ENCODE results near the gene OVAAL. TPM values are rescaled to one million over a fixed set of nuclear protein-coding genes. Genes with fewer than 3 reads are reported as not detected.
"Not testable (repeated sequence)": the region's sequence is repeated elsewhere in the genome, so short reads cannot be mapped to it uniquely, and the experiment has no call there.

The OVAAL gene
- polyA plus RNA-seq, 4 donors, result not detected

DNA sequence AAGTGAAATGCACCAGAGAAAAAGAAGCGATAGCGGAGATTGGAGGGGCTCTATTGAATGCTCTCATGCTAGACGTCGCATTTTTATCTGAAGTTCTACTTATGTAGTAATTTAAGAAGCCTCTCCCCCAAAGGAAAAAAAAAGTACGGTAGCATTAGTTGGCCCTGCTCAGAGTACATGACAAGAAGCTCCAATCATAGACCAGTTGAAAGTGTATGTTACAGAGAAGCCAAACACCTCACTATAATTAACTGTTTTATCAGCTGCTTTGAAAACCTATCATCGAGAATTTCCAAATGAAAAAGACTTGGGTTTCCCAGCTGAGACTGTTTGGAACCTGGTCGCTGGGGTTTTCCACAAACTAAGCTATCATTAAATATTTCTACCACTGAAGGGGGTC lies 19.6 kb upstream of the OVAAL start:
- DNase-seq (ENCODE audit: low read depth in 4 of 4, low spot score in 2 of 4), result no peak

DNA sequence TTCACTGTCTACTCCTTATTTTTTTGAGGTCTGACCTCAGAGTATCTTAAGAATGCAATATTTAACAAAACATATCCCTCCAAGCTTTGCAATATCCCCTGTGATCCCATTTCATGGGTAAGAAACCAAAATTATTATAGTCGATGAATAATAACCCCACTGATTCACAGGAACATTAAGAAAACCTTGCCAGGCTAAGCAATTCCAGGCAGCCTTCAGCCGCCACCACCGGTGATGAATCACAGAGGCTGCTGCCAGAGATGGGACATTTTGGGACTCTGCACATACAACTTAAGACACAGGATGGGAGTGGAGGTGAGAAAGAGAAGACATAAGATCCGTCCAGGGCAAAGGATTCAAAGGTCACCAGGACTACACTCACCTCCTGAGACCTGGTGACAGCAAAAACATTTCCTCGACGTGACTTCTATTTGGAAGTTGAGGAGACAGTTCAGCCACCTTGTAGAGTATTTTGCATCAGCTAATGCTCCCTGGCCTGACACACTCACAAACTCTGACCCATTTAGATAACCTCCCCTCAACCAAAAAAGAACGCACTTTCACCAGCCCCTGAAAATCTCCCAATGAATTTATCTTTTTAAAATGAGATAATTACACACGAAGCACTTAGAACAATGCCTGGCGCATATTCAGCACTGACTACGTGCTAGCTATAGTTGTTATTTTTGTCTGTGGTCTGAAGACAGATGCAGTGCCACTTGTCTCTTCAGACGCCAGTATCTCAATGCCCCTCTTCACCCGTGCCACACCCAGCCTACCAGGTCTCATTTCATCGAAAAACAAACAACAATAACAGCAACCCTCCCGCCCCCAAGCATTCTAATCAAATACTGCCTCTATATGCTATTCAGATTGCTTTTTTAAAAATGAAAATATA lies 17.8 kb upstream of the OVAAL start:
- no peak for DNase-seq (ENCODE audit: low read depth in 4 of 4, low spot score in 2 of 4)

DNA sequence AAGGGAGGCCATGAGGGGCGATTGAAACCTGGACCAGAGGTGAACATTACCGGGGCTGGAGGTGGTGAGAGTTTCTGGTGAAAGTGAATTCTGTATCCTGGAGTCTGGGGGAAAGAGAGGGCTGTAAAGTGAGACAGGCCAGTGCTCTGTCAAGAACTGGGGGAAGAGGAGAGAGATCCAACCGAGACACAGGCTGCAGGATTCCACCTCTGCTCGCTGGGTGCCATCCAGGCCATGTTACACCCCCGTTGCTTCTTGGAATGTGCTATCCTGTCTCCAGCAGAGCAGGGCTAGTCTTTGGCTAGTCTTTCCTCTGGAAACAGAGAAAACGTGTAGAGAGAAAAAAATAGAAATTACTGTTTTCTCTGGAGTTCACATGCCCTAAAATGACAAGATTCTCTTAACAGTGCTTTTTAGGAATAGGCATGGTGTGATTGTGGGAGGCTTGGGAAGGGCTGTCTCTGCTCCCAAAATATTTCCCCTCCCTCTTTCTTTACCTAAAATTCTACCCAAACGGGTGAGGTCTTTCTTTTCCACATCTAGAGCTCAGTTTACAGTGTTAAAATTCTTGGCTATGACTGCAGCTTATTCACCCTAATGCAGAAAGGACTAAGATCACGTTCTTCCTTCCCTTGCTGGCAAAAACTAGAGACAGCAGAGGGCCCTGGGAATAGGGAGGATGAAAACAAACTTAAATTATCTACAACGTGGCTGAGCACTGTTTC lies 16.5 kb upstream of the OVAAL start:
- no peak for DNase-seq (ENCODE audit: low read depth in 4 of 4, low spot score in 2 of 4)

DNA sequence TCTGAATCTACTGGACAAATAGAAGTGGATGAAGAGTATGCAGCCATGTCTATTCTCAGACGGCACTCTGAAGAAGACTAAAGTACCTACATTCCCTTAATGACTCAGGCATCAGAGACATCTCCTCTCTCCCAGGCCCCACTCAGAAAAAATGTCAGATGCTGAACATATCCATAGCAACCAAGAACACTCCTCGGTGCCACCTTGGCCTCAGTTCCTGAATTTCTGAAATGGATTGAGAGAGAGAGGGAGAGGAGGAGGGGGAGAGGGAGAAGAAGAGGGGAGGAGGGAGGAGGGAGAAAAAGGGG lies 16.0 kb upstream of the OVAAL start:
- DNase-seq (ENCODE audit: low read depth in 4 of 4, low spot score in 2 of 4), result no peak

DNA sequence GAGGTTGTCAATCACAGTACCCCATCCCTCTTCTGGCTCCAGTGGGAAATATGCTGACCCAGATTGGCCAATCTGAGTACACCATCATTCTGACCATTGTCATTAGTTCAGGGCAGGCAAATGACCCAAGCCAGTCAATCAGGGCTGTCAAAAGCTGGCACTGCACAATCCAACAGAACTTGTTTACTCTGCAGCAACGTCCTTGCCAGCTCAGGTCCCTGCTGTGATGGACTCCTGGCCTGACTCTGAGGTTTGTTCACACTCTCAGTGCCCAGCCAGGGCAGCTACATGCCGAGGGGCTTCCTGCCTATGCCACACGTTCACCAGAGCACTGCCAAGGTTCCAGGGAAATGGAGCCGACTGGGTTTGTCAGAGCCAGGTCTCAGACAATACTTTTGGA lies 14.7 kb upstream of the OVAAL start:
- DNase-seq (ENCODE audit: low read depth in 4 of 4, low spot score in 2 of 4), result no peak

DNA sequence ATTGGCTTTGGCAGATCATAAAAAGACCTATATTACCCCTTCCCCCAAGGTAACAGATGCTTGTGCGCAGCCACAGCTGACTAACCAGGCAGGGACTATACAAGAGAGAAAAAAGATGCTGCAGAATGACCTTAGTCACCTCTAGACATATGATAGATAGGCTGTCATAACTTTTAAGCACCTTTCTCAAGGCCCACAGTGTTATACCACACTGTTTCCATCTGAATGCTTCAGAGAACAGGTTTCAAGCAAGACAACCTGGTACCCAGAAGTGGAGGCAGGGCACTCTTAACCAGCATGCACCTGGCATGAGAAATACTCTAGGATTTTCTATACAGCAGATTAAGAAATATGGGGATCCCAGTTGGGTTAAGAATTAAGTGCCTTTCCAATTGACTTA lies 12.8 kb upstream of the OVAAL start:
- no peak for DNase-seq (ENCODE audit: low read depth in 4 of 4, low spot score in 2 of 4)

DNA sequence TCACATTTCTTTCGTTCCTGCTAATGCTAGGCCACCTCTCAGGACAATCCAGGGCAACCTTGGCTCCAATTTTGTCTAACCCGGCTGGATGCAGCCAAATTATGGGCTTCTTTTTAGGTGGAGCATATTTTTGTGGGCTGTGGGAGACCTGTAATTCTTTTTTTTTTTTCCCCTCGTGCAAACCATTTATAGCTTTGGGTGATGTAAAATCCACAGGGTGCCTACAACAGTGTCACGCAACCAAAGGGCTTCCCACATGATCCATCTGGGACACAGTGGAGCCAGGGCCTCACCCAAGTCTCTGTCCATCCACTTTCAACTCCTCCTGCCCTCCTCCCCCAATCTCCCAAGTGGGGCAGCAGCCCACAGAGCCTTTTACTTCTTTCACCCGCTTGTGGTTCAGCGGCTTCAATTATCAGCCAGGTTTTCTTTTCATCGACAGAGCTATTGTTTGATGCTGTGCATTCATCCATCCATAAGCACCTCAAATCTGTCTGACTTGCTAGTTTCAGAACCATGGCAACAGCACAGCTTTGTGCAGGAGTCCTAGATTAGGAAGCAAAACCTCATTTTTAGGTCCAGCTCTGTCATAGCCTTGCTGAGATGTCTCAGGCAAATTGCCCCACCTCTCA lies 10.0 kb upstream of the OVAAL start:
- no peak for DNase-seq (ENCODE audit: low read depth in 4 of 4, low spot score in 2 of 4)

DNA sequence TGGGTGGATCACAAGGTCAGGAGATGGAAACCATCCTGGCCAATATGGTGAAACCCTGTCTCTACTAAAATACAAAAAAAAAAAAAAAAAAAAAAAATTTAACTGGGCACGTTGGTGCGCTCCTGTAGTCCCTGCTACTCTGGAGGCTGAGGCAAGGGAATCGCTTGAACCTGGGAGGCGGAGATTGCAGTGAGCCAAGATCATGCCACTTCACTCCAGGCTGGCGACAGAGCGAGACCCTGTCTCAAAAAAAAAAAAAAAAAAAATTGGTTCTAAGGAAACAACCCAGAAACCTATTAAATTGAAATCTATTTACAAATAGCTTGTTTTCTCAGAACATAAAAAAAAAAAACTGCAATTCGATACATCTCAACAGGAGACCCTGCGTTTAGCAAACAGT lies 9.0 kb upstream of the OVAAL start:
- DNase-seq (ENCODE audit: low read depth in 4 of 4, low spot score in 2 of 4), result not testable (repeated sequence)

DNA sequence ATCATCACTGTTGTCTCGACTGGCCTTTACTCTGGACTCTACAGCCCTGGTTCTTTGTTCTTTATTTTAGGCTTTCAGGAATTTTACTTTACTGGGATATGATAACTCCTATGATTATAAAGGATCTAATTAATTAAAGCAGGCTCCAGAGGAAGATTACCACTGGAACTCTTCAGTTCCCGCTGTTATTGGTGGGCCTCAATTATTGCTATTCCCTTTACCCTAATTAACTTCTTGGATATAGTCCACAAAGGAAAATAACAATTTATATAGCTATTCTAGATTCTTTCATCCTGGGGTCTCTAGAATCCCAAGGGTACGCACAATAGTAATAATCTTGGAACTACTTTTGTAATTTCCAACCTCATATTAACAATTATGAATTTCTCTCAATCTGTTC lies 8.5 kb upstream of the OVAAL start:
- no peak for DNase-seq (ENCODE audit: low read depth in 4 of 4, low spot score in 2 of 4)

DNA sequence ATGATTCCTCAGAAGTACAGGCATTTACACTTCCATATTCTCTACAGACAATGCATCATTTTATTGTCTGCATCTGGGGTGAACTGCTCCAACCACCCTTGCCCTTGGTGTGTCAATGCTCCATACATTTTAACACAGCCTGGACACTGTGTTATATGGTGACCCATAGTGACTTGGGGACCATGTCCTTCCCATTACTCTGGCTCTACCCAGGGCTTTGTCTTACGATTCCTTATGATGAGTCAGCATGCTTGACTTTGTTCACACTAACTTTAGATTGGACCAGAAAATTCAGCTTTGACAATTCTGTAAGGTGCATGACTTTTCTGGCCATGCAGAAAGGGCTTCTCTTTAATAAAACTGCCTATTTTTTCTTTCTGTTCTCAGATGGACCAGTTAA lies 6.8 kb upstream of the OVAAL start:
- no peak for DNase-seq (ENCODE audit: low read depth in 4 of 4, low spot score in 2 of 4)

DNA sequence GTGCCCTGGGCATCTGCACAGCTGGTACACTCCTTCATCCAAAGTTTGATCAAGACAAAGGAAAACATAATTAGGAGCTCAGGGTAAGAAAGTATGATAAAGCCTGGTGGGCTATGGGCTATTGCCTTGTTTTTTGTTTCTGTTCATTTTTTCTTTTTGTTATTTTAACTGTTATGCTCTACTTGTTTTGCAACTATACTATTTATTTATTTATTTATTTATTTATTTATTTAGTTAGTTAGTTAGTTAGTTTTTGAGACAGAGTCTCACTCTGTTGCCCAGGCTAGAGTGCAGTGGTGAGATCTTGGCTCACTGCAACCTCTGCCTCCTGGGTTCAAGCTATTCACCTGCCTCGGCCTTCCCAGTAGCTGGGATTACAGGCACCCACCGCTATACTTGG lies 5.7 kb upstream of the OVAAL start:
- DNase-seq (ENCODE audit: low read depth in 4 of 4, low spot score in 2 of 4), result not testable (repeated sequence)

DNA sequence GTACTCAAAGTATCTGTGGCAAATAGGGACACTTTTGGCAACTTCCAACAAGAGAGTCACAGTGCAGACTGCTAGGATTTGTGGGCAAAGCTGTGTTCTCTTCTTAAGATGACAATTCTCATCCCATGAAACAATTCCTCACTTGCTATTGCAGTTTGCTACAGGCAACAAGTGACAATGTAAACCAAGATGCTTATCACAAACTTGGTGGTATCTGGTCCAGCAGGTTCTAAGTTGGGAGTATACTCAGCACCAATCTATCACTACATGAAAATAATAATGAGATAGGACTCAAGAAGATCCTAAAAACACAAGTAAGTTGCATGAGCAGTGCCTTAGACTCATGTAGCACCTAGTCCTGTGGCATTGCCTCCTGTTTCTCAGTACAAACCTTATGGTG lies 3.4 kb upstream of the OVAAL start:
- DNase-seq (ENCODE audit: low read depth in 4 of 4, low spot score in 2 of 4), result no peak

DNA sequence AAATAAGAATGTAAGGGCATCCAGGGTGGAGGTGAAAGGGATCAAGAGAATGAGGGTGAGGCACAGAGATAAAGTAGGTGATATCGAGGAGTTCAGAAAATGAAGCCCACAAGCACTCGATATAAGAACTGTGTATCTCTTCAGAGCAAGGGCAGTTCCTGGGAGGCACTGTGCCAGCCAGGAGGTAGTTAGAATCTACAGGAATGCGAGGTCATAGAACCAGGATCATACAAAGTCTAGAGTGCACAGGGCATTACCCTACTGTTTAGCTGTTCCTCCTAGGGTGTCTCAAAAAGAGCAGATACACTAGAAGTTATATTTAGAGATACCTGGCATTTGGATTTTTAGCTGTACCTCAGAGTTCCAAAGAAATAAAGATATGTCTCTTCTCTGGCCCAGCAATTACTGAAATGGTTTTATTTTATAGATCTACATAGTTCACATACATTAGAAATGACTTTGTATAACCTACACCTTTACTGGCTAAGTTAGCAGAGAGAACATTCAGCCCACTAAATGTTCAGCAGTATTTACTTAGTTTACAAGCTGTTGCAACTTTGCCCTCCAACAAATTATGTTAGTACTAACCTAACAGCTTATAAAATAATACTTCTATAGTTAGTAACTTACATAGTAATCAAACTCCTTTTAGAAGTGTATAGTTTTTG lies 1.6 kb downstream of the OVAAL start:
- DNase-seq (ENCODE audit: low read depth in 4 of 4, low spot score in 2 of 4), result no peak

DNA sequence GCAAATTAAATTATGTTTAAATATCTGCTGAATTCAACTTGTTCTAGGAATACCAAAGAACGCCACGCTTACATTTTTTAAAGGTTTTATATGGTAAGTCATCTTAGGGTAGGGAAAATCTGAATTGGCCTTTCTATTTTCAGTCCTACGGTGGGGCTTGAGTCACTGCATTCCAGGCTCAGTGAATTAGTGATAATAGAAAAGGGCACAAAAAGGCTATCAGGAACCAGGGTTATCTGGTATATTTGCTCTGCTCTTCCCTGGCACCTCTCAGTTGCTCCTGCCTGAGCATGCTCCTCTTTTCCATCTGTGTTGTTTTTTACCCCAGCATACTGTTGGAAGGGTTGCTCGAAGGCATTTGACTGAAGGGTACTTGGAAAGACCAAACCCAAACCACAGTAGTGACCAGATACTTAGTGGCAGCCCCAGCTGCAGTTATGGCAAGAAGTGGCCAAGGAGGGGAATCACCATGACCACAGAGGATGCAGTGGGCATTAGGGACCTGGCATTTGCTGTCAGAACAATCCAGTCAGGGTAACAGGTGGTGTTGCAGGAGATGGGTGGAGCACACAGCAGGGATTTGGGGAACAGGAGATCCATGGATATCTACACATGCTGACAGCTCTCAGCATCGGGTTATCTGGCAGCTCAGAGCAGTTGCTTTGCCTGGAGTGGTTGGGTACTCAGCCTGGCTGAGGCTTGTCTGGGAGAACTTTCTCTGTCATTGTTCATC lies 2.3 kb downstream of the OVAAL start:
- no peak for DNase-seq (ENCODE audit: low read depth in 4 of 4, low spot score in 2 of 4)

DNA sequence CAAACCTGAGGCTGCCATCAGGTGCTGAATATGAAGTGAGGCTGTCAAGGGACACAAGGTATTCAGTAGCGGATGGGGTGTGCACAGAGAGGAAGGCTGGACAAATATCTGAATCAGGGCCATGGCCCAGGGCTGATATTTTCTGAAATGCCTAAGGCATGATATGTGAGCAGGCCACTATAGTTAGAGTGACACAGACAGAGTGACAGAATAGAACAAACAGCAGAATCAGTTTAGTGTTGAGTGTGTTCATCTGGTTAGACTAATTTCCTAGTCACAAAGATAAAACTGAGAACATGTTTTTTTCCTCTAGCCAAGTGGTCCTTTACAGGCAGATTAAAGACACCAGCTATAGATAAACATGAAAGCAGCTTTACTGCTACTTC lies 3.9 kb downstream of the OVAAL start:
- DNase-seq (ENCODE audit: low read depth in 4 of 4, low spot score in 2 of 4), result no peak

DNA sequence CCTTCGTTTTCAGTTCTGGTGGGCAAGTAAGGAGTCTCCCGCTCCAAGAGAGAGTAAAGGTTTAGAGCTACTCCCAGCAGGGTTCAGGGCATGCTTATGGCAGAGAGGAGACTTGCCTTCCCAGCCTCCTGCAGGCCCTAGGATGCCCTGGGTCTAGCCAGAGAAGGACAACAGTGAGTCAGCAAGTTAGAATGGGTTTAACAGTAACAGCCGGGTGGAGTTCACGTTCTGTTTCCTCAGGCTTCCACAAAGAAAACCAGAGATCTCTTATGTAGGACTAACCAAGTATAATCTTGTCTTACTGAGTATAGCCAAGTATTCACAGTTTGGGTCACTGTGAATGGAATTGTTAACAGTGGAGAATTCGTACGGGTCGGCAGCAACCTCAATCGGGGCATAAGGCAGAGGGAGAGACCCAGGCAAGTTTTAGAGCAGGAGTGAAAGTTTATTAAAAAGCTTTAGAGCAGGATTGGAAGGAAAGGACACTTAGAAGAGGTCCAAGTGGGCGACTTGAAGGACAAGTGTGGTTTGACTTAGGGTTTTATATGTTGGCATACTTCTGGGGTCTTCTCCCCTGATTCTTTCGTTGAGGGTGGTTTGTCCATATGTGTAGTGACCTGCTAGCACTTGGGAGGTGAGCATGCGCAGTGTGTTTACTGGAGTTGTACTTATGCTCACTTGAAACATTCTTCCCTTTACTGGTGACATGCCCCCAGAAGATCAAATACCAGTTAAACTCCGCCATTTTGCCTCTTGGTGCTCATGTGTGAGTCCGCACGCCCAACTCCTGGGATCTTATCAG lies 4.5 kb downstream of the OVAAL start:
- no peak for DNase-seq (ENCODE audit: low read depth in 4 of 4, low spot score in 2 of 4)

DNA sequence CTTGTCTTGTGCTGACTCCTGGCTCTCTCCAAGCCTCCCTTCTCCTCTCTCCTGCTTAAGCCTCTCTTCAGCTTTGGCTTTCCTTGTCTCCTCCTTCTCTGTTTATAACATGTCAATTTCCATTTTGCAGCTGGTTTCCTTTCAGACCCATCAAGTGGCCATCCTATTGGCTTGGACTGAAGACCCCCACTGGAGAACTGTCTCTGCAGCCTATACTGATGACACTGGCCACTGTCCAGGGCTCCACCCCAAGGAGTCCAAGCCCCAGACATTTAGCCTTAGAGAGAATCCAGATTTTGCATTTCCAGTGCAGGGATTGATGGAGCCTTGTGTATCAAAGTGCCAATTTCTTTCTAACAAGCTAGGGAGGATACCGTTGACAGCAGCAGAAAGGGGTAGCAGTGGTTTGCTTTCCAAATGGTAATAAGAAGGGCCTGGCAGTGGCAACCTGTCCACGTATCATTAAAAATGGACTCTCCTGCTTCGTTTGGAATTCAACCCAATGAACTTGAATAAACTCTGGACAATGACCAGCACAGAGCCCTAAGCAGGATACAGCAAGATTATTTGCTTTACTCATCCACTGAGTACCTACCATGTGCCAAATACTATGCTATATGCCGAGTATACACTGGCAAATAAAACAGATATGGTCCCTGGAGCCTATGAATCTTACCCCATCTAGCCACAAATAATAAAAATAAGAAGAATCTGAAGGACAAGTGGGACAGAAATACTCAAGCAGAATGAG lies 6.5 kb downstream of the OVAAL start:
- DNase-seq (ENCODE audit: low read depth in 4 of 4, low spot score in 2 of 4), result no peak

DNA sequence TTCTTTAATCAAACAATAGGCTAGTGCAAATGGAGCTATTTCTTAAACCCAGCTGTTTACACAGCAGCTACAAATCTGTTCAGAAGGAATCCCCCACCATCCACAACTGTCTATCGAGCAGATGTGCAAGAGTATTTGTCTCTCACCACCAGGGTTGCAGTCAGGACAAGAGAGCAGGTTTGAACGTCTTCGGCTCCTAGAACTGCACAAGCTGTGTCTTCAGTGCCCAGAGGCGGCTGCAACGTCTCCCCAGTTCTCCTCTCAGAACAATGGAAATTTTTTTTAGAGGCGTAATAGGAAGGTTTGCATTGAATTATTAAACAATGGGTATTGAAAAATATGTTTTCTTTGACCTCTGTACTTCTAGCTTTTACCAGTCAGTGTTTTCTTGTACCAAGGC lies 7.3 kb downstream of the OVAAL start:
- DNase-seq (ENCODE audit: low read depth in 4 of 4, low spot score in 2 of 4), result no peak

DNA sequence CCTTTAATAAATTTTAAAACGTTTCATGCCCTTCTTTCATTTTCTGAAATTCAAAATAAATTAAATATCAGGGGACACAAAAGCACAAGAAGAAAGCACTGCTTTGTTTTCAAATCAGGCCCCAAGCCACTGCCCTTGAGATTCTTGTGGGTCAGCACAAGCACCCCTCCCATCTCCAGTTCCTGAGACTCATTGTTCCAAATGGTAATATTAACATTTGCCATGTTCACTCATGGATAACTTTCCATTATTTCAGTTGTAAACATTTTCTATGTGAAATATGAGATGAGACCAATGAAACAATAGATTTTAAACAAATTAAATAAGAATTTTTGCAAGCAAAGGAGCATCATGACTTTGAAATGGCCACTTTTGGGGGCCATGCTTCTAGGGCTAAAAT lies 7.7 kb downstream of the OVAAL start:
- DNase-seq (ENCODE audit: low read depth in 4 of 4, low spot score in 2 of 4), result no peak
